NCI-H524 (cell line): Measurements from ENCODE around the gene SLC35D3.
"Not testable (repeated sequence)": the region's sequence is repeated elsewhere in the genome, so short reads cannot be mapped to it uniquely, and the experiment has no call there.

Experiments
- DNase-seq, 2 experiments: peaks; one replicate each; lab custom pipeline; 2025; lab: John Stamatoyannopoulos, UW

SLC35D3 gene, protein sequence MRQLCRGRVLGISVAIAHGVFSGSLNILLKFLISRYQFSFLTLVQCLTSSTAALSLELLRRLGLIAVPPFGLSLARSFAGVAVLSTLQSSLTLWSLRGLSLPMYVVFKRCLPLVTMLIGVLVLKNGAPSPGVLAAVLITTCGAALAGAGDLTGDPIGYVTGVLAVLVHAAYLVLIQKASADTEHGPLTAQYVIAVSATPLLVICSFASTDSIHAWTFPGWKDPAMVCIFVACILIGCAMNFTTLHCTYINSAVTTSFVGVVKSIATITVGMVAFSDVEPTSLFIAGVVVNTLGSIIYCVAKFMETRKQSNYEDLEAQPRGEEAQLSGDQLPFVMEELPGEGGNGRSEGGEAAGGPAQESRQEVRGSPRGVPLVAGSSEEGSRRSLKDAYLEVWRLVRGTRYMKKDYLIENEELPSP

DNA sequence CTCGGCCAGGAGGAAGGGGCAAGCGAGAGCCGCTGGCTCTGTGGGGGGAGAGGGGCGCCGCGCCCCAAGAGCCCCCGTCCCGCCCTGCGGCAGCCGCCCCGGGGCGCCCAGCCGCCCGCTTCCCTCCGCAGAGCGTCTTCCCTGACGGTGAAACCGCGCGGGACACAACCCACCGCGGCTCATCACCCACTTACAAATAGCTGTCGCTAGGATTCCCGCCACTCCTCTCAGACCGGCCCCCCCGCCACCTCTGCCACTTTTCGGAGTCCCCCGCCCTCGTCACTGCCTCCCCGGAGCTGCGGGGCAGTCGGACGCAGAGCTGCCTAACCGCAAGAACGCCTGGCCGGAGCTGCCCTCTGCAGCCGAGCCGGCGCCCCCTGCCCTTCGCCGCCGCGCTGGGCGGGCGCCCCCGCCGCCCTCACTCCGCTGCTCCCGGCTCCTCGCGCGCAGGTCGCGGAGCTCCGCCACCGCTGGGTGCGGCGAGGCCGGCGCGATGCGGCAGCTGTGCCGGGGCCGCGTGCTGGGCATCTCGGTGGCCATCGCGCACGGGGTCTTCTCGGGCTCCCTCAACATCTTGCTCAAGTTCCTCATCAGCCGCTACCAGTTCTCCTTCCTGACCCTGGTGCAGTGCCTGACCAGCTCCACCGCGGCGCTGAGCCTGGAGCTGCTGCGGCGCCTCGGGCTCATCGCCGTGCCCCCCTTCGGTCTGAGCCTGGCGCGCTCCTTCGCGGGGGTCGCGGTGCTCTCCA, at the start of gene SLC35D3:
TSS of gene SLC35D3 (plus strand) at position 366 of the 749 bp plus-strand sequence. CDS start at position 494, 128 bp downstream.
- DNase-seq, result peak in 1 of 2 experiments; percentile 54

DNA sequence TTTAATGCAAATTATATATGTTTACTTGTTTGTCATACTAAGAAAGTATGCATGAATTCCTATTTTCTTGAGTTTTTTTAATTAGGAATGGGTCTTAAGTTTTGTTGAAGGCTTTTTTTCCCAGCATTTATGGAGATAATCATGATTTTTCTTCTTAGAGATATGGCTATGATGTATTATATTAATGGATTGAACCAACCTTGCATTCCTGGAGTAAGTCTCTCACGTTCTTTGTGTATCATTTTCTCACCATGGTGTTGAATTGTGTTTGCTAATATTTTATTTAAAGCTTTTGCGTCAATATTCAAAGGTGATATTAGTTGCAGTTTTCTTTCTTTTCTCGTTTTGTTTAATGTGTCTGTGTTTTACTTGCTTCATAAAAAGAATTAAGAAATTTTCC, 48.4 kb upstream of the SLC35D3 start:
- no peak for DNase-seq

DNA sequence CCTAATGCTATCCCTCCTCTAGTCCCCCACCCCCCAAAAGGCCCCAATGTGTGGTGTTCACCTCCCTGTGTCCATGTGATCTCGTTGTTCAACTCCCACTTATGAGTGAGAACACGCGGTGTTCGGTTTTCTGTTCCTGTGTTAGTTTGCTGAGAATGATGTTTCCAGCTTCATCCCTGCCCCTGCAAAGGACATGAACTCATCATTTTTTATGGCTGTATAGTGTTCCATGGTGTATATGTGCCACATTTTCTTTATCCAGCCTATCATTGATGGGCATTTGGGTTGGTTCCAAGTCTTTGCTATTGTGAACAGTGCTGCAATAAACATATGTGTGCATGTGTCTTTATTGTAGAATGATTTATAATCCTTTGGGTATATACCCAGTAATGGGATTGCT, 45.6 kb upstream of the SLC35D3 start:
- DNase-seq, result not testable (repeated sequence)

GRCh38 chr6:136880748-136881460, 41.2 kb upstream of the SLC35D3 start:
- no peak for DNase-seq

- DNase-seq, result no peak
Observed at GRCh38 chr6:136886091-136886490, 36.0 kb upstream of the SLC35D3 start.

DNA sequence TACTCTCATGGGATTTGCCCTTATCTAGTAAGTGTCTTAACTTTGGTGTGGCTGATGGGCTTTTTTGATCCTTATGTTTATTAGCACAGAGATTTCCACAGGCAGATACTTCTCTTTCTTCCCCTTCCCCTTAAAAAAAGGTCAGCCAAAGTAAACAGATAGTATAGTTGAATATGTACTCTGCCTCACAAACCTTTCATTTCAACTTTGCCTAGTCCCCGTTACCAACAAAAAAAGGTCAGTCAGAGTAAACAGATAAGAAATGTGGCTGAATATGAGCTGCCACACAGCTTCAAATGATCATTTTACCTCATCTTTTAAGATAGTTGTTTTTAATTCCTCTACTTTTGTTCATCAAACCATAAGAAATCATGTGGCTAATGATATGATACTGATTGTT, 34.1 kb upstream of the SLC35D3 start:
- no peak for DNase-seq

- DNase-seq, result no peak
Observed at GRCh38 chr6:136889271-136890193, 32.6 kb upstream of the SLC35D3 start.

- DNase-seq, result no peak
Observed at GRCh38 chr6:136890194-136890839, 31.8 kb upstream of the SLC35D3 start.

- no peak for DNase-seq
Observed at GRCh38 chr6:136890986-136891385, 31.1 kb upstream of the SLC35D3 start.

GRCh38 chr6:136893187-136893586, 28.9 kb upstream of the SLC35D3 start:
- DNase-seq, result no peak

DNA sequence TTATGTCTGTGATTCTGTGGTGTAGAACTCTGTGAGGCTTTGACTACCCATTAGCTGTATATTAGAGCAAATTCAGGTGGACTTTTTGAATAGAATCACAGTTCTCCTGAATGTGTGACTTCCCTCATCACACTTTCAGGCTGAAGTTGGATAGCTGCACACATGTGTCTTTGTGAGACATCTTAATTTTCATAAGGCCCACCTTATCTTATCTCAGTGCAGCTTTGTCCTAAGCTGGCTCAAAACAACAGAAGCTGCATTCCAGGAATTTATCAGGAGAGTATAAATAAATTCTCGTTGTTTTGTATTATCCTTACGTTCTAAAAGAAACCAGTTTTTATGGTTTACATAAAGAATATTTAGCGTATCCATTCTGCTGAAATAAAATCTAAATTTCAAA, 26.2 kb upstream of the SLC35D3 start:
- no peak for DNase-seq

DNA sequence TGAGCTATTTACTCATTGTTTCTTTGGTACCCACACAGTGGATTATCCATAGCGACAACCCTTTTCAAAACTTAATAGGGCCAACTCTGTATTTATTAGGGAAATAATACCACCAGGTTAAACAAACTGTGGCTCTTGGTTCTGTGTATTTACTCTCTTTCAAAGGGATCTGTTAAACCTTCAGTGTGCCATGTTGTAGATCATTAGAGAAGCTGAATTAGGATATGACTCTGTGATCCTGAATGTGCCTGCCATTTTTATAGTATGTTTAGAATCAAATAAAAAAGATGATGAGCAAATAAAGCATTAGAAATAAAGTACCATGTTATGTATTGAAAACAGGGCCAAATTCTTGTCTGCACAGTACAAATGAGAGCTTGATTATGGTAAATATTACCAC, 25.0 kb upstream of the SLC35D3 start:
- no peak for DNase-seq

DNA sequence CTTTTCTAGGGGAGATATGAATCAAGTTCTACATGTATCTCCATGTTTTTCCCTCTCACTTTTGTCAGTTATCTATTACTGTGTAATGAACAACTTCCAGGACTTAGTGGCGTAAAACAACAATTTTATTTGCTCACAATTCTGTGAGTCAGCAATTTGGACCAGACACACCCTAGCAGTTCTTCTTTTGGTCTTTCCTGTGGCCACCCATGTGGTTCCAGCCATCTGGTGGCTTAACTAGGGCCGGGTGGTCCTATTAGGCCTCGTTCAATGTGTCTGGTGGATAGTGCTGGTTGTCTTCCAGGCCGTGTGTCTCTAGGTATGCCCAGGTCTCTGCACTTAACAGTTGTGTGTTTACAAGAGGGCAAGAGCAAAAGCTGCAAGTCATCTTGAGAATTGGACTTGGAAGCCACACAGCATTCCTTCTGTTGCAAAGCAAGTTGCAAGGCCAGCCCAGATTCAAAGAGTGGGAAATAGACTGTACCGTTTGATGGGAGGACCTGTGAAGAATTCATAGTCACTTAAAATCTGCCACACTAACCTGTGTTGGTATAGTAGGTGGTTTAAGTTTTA, 20.8 kb upstream of the SLC35D3 start:
- no peak for DNase-seq

DNA sequence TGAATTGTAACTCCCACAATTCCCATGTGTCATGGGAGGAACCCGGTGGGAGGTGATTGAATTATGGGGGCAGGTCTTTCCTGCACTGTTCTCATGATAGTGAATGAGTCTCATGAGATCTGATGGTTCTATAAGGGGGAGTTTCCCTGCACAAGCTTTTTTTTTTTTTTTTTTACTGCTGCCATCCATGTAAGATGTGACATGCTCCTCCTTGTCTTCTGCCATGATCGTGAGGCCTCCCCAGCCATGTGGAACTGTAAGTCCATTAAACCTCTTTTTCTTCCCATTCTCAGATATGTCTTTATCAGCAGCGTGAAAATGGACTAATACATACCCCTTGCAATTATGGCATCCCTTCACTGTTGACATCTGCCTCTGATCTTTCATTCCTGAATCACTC, 17.6 kb upstream of the SLC35D3 start:
- DNase-seq, result not testable (repeated sequence)

- DNase-seq, result no peak
Observed at GRCh38 chr6:136914947-136915346, 7.2 kb upstream of the SLC35D3 start.

- DNase-seq, result no peak
Observed at GRCh38 chr6:136918706-136919105, 3.4 kb upstream of the SLC35D3 start.

DNA sequence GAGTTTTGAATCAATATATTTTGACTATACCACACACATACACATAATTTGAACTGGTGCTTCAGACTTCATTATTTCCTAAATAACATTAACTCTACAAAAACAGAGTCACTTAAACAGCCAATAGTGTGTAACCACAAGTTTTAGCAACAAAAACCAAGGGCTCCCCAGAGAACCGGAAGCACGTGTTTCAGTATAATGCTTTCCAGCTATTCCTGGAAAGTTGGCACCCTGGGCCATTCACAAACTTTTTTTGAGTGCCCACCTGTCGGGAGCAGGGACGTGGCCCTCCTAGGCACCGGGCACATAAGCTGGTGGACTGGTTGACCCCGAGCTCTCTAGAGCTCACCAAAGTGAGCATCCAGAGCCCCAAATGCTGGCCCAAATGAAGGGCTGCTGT, 1.9 kb upstream of the SLC35D3 start:
- no peak for DNase-seq

DNA sequence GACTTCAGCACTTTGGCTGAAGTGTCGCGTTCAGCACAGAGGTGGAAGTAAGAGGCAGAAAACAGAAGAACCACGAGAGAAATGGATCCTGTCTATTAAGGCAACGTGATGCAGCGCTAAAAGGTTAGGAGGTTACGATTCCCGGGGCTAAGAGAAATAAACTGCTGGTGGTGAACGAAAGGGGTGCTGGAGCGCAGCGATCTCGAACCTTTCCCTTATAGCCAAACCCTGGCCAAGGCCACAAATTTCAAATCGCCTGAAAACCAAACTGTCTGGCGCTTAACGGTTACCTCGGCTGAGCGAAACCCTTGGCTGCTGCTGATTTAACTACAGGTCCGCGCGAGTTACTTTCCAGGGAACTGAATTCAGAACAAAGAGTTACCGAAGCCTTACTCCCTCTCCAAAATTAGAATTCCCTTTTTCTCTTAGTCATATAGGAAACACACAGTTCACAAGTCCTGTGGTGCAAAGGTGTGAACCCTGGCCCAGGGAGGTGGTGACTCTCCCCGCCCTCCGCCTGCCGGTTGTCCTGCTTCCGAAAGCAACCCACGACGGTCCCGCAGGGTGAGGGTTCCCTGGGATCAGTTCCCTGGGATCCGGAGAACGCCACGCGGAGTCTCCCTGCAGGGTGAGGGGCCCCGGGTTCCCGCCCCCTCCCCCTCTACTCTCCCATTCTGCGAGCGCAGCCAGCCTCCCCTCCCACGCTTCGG, 1.3 kb upstream of the SLC35D3 start:
- peak in 1 of 2 experiments; percentile 53 for DNase-seq

DNA sequence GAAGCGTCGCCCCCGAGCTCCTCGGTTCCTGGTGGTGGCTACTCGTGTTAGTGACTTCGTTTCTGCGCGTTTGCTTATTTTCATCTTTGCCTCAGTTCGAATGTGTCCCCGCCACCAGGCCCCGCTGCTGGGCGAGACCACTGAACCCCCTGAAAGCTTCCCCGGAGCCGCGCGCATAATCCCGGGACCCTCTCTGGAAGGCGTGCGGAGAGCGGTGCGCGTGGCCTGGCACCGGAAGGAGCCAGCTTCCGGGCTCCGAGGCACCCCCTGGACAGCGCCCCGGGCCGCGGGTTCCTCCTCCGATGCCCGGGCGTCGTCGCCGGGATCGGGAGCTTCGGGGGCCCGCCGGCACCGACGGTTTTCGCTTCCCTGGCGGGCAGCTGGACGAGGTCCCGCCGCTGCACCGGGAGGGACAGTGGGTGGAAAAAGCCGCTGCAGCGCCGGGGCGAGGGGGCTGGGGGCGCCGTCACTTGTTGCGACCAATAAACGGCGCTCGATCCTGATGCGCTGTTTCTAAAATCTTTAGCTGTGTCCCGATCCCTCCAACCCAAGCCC, 643 bp upstream of the SLC35D3 start:
- peak in 1 of 2 experiments; percentile 45 for DNase-seq

DNA sequence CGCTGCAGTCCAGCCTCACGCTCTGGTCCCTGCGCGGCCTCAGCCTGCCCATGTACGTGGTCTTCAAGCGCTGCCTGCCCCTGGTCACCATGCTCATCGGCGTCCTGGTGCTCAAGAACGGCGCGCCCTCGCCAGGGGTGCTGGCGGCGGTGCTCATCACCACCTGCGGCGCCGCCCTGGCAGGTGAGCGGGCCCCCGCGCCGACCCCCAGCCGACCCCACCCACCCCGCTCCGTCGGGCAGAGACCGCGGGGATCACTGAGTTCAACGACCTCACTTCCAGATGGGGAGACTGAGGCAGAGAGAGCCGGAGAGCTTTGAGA, 545 bp downstream of the SLC35D3 start:
- no peak for DNase-seq
